Measurements from ENCODE around the gene GDPD4.

DNA sequence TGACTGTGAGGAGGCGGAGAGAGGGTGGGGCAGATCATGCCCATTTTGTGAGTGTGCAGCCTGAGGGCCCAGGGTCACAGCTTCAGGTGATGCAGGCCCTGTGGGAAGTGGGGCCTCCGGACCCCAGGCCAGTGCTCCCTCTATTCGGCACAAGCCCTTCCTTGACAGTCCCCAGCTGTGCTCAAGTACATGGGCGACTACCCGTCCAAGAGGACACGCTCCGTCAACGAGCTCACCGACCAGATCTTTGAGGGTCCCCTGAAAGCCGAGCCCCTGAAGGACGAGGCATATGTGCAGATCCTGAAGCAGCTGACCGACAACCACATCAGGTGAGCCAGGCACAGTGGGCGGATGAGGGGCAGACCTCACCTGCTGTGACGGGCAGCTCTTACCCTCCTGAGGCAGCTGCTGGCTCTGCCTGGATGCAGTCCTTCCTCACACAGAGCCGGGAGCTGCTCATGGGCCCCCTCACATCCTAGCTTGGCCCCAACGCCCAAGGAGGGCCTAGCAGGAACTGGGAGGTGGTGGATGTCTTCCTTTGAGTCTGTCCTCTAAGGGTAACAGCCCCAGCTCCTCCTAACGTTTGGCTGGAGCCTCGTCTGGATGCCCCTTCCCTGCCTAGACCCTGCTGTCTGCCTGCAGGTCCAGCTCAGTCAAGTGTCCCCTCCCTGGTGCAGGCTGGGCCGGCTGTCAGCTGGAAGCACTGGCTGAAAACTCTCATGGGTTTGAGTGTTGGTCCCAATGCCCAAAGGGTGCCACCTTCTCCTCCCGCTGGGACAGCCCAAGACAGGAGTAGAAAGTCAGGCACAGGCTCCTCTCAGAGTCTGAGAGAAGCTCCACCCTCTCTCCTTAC, 97.4 kb downstream of the GDPD4 start:
- TF ChIP-seq, protein P1, sequence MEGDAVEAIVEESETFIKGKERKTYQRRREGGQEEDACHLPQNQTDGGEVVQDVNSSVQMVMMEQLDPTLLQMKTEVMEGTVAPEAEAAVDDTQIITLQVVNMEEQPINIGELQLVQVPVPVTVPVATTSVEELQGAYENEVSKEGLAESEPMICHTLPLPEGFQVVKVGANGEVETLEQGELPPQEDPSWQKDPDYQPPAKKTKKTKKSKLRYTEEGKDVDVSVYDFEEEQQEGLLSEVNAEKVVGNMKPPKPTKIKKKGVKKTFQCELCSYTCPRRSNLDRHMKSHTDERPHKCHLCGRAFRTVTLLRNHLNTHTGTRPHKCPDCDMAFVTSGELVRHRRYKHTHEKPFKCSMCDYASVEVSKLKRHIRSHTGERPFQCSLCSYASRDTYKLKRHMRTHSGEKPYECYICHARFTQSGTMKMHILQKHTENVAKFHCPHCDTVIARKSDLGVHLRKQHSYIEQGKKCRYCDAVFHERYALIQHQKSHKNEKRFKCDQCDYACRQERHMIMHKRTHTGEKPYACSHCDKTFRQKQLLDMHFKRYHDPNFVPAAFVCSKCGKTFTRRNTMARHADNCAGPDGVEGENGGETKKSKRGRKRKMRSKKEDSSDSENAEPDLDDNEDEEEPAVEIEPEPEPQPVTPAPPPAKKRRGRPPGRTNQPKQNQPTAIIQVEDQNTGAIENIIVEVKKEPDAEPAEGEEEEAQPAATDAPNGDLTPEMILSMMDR (IDR thresholded peaks at IDR 0.05) = no peak
- TF ChIP-seq POLR2A (IDR thresholded peaks at IDR 0.05) = no peak

All from Peyer's patch (tissue), 4 donors.